Smooth muscle cell (in vitro differentiated cells): Measurements from ENCODE around the gene EYS. TPM values are rescaled to one million over a fixed set of nuclear protein-coding genes. Genes with fewer than 3 reads are reported as not detected.

Source experiments
- DNase-seq: peaks from one replicate; lab custom pipeline; 2025; ENCODE audit not compliant: unreplicated experiment; lab: John Stamatoyannopoulos, UW
- H2AFZ ChIP-seq: fragments of 200-600 bp; sonication (generic); 2 replicates; pipeline ENCODE4 v1.6.0; 2016; ENCODE audit warnings: antibody characterized with exemption, low read depth, mild to moderate bottlenecking
- H3F3A ChIP-seq: fragments of 200-600 bp; sonication (generic); 2 replicates; pipeline ENCODE4 v1.6.0; 2017; ENCODE audit warnings: antibody characterized with exemption, low read depth
- H3K27ac ChIP-seq: fragments of 200-600 bp; sonication (generic); 2 replicates; pipeline ENCODE4 v1.5.1; 2016; ENCODE audit warnings: low read depth, mild to moderate bottlenecking
- H3K27me3 ChIP-seq: fragments of 200-600 bp; sonication (generic); 2 replicates; pipeline ENCODE4 v1.6.1; 2016; ENCODE audit warnings: low read depth, mild to moderate bottlenecking
- H3K36me3 ChIP-seq: fragments of 200-600 bp; sonication (generic); 2 replicates; pipeline ENCODE4 v1.5.1; 2016; ENCODE audit warnings: low read depth
- H3K4me1 ChIP-seq: fragments of 200-600 bp; sonication (generic); 2 replicates; pipeline ENCODE4 v1.5.1; 2016; ENCODE audit warnings: low read depth
- H3K4me2 ChIP-seq: fragments of 200-600 bp; sonication (generic); 2 replicates; pipeline ENCODE4 v1.6.0; 2016; ENCODE audit warnings: mild to moderate bottlenecking
- H3K4me3 ChIP-seq: fragments of 200-600 bp; sonication (generic); 2 replicates; pipeline ENCODE4 v1.5.1; 2016; ENCODE audit warnings: mild to moderate bottlenecking
- H3K79me2 ChIP-seq: fragments of 200-600 bp; sonication (generic); 2 replicates; pipeline ENCODE4 v1.6.0; 2016; ENCODE audit warnings: low read depth, mild to moderate bottlenecking
- H3K9ac ChIP-seq: fragments of 200-600 bp; sonication (generic); 2 replicates; pipeline ENCODE4 v1.6.0; 2016; ENCODE audit warnings: low read depth
- H3K9me3 ChIP-seq: fragments of 200-600 bp; sonication (generic); replicated peaks from 2 replicates; pipeline ENCODE4 v1.5.1; 2016; ENCODE audit warnings: low read depth
- H4K20me1 ChIP-seq: fragments of 200-600 bp; sonication (generic); 2 replicates; pipeline ENCODE4 v1.6.0; 2016; ENCODE audit warnings: low read depth
- WGBS: methylation state at CpG from one replicate; pipeline ENCODE4 v1.1.7; 2016; ENCODE audit warnings: low lambda C conversion rate; 5-methylcytosine and 5-hydroxymethylcytosine counted together
- polyA plus RNA-seq: library from polyadenylated mRNA; unstranded; fragments of >200 nt; fragmentation: Nextera tagmentation; extraction: Ambion mirVana; gene quantifications from 2 replicates; pipeline ENCODE4 v1.2.1, GENCODE V29; 2016
- total RNA-seq: library from RNA; depleted of rRNA; stranded (reverse); fragments of >200 nt; gene quantifications from 2 replicates; pipeline ENCODE4 v1.2.3, GENCODE V29; 2014
- TF ChIP-seq, protein P1 (sequence below): fragments of 200-600 bp; sonication (generic); IDR thresholded peaks from 2 replicates; pipeline ENCODE4 v1.5.1; 2017; ENCODE audit warnings: borderline replicate concordance, mild to moderate bottlenecking, antibody characterized with exemption; ENCODE audit not compliant: insufficient read depth, poor library complexity, severe bottlenecking

EYS gene
- total and polyA plus RNA-seq, 2 experiments from 2014 or later = 0.07 to 0.18 TPM

GRCh38 chr6:64081453-64081852 is 1625.6 kb downstream of the EYS start:
- no peak overlapping the region for H3K4me3 ChIP-seq
- 35% methylated on average over 2 of the region's 2 CpGs for WGBS
- TF ChIP-seq, protein P1, sequence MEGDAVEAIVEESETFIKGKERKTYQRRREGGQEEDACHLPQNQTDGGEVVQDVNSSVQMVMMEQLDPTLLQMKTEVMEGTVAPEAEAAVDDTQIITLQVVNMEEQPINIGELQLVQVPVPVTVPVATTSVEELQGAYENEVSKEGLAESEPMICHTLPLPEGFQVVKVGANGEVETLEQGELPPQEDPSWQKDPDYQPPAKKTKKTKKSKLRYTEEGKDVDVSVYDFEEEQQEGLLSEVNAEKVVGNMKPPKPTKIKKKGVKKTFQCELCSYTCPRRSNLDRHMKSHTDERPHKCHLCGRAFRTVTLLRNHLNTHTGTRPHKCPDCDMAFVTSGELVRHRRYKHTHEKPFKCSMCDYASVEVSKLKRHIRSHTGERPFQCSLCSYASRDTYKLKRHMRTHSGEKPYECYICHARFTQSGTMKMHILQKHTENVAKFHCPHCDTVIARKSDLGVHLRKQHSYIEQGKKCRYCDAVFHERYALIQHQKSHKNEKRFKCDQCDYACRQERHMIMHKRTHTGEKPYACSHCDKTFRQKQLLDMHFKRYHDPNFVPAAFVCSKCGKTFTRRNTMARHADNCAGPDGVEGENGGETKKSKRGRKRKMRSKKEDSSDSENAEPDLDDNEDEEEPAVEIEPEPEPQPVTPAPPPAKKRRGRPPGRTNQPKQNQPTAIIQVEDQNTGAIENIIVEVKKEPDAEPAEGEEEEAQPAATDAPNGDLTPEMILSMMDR = no peak
- peaks cover 13% of the 10 kb centered on the region for H3K4me1 ChIP-seq
- H3K27ac ChIP-seq = no peak overlapping the region
- no peaks in the 10 kb centered on the region for H3K79me2 ChIP-seq
- H2AFZ ChIP-seq = no peak overlapping the region
- H3F3A ChIP-seq = no peaks in the 10 kb centered on the region
- no peak overlapping the region for H3K9ac ChIP-seq
- no peaks in the 10 kb centered on the region for H3K9me3 ChIP-seq
- no peaks in the 10 kb centered on the region for H3K27me3 ChIP-seq
- no peaks in the 10 kb centered on the region for H4K20me1 ChIP-seq
- DNase-seq = no peak
- no peak overlapping the region for H3K4me2 ChIP-seq
- no peaks in the 10 kb centered on the region for H3K36me3 ChIP-seq

- Histone ChIP-seq H3F3A (no peaks in the 10 kb centered on the region), H2AFZ (no peak overlapping the region), H3K9ac (no peak overlapping the region), H3K27me3 (no peaks in the 10 kb centered on the region), H3K9me3 (no peaks in the 10 kb centered on the region), H3K27ac (no peak overlapping the region), H3K4me2 (no peak overlapping the region), H3K4me1 (peaks cover 10% of the 10 kb centered on the region), H4K20me1 (no peaks in the 10 kb centered on the region), H3K36me3 (no peaks in the 10 kb centered on the region), H3K79me2 (no peaks in the 10 kb centered on the region), H3K4me3 (no peak overlapping the region)
- DNase-seq = no peak
- TF ChIP-seq, protein P1 = no peak
- WGBS = 82% methylated on average over 1 of the region's 1 CpG
These were observed 1632.0 kb downstream of the EYS start for GRCh38 chr6:64074981-64075380.

GRCh38 chr6:64072686-64073085 is 1634.3 kb downstream of the EYS start:
- H3K9ac ChIP-seq = no peak overlapping the region
- no peaks in the 10 kb centered on the region for H3F3A ChIP-seq
- H3K27me3 ChIP-seq = no peaks in the 10 kb centered on the region
- 91% methylated on average over 1 of the region's 1 CpG for WGBS
- H4K20me1 ChIP-seq = no peaks in the 10 kb centered on the region
- no peak for DNase-seq
- no peak overlapping the region for H3K4me2 ChIP-seq
- no peak overlapping the region for H3K27ac ChIP-seq
- no peak overlapping the region for H2AFZ ChIP-seq
- H3K36me3 ChIP-seq = no peaks in the 10 kb centered on the region
- no peak overlapping the region for H3K4me3 ChIP-seq
- TF ChIP-seq, protein P1 = no peak
- no peaks in the 10 kb centered on the region for H3K9me3 ChIP-seq
- H3K79me2 ChIP-seq = no peaks in the 10 kb centered on the region
- H3K4me1 ChIP-seq = peaks cover 2% of the 10 kb centered on the region

DNA sequence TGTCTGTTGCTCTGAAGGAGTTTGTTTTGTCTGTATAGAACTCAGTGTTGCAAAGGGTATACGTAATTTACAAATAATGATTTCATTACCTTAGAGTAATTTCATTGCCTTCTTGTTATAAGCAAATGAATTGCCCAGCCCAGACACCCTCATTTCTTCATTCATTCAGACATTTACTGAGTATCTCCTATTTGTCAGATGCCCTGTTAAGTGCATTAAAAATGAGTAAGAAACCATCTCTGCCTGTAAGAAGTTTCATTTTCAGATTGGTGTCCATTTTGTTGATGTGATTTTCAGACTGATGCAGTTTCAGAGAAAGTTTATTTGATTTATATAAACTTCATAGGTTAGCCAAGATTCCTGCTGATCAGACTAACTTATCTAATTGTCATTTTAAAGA is 1642.1 kb downstream of the EYS start:
- Histone ChIP-seq H3K36me3 (no peaks in the 10 kb centered on the region), H4K20me1 (no peaks in the 10 kb centered on the region), H3K4me3 (no peak overlapping the region), H3K9me3 (no peaks in the 10 kb centered on the region), H3K9ac (no peak overlapping the region), H2AFZ (no peak overlapping the region), H3K4me1 (no peaks in the 10 kb centered on the region), H3F3A (no peaks in the 10 kb centered on the region), H3K27ac (no peak overlapping the region), H3K27me3 (no peaks in the 10 kb centered on the region), H3K4me2 (no peak overlapping the region), H3K79me2 (no peaks in the 10 kb centered on the region)
- TF ChIP-seq, protein P1 = no peak
- DNase-seq = no peak
- 100% methylated on average over 1 of the region's 1 CpG for WGBS
